DMS53 treated with DMSO at 0.1 percent for 48 hours (cell line): ENCODE results near the gene TBKBP1.
"Not testable (repeated sequence)": the region's sequence is repeated elsewhere in the genome, so short reads cannot be mapped to it uniquely, and the experiment has no call there.

Experiments
- DNase-seq: peaks from one replicate; lab custom pipeline; 2025; ENCODE audit not compliant: unreplicated experiment; lab: John Stamatoyannopoulos, UW

Gene TBKBP1

GRCh38 chr17:47678196-47678595 is 15.8 kb upstream of the TBKBP1 start:
- no peak for DNase-seq

DNA sequence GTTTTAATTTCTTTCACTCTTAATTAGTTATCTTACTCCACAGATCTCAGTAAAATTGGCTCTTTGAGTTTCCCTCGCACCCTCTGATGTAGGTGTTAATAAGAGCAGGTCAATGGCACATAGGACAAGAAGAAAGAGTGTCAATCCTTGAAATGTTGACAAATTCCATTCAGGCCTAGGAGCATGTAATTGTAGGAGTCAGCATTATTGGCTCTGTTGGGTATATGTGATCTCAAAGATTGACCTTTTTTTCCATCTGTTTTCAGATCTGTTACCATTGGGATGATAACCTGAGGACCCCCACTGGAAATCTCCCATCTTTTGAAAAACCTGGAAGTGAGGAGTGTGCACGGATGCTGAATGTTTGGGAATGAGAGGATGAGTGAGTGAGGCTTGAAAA is 11.8 kb upstream of the TBKBP1 start:
- DNase-seq = no peak

DNA sequence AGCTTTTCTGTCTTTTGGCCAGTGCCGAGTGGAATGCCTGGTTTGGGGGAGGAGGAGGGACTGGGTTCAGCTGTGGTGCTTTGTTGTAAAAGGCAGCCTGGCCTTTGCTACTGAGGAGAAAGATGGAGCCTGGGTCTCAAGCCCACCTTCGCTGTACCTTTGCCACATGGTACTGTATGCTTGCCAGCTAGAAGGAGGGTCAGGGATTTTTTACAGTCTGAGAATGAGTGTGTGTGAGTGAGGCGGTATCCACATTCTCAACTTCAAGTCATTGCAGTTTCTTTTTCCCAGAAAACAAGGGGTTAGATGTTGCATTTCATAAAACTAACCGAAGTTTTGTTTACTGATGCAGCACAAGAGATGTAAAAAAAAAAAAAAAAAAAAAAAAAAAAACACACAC is 11.2 kb upstream of the TBKBP1 start:
- not testable (repeated sequence) for DNase-seq

DNA sequence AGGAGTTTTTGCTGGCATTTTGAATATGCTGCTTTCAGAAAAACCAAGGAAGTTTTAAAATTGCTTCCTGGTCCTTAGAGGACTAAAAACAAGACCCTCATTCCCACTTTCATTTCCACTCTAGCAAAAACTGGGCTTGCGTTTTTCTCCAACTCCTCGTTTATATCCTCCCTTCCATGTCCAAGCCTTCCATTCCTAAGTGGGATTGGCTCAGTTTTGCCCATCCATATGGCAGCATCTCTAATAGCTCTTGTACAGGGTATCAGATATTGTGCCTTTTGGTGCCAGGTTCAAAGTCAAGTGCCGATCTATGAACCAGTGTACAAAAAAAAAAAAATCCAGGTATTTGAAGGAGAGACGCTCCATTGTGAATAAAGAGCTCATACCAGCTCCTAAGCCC is 9.9 kb upstream of the TBKBP1 start:
- no peak for DNase-seq

DNA sequence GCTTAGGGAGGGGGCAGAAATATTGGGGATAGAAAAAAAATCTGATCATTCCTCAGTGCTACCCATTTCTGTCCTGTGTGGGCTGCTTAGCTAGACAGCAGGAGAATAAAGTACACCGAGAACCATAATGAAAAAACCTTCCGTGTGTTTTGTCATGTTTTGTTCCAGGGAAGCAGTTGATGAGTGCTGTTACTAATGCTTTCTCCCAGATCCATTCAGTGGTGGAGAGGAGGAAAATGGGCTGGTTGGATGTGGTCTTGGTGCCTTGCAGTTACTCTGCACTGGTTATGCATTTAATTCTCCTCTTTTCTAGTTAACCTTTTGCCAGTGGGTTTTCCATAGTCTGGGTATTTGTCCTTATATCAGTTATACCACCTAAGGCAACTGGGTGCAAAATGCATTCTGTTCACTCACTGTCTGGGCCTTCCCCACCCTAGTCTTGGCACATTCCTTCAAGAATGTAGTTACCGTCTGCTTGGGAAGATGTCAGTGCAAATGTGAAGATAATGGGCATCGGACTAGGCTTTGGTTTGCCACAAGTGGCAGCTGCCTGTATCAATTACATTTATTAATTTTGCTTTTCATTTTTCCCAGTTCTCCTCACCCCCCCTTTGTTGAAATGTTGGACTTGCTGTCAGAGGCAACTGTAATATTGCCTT is 9.3 kb upstream of the TBKBP1 start:
- DNase-seq = no peak

DNA sequence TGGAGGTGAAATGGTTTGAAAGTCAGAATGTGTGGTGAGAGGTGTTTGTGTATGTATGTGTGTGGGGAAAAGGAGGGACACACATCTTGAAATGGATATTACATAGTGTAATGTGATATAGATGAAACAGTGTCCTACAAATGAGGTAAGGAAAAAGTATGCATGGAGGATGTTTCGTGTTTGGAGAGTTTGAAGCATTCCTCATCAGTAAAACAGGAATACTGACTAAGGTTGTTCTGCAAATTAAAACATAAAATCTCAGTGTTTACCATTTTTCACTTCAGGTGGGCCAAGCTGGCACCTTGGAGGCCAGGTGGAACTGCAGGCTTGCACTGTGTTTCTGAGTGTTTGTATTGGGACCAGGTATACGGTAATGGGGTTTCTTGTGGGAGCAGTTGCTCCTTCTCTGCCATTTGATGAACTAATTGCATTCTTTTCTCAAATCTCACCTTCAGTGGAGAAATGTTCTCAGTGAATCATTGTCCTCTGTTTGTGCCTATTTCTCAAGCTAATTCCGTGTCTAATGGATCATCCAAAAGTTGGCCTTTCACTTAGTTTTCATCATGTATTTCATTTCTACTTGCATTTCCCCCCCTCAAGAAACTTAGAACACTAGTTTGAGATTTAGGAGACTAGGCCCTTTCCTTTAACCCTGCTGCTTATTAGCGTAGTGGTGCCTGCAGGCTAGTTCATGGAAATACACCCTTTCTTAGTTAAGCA is 8.2 kb upstream of the TBKBP1 start:
- DNase-seq = no peak

DNA sequence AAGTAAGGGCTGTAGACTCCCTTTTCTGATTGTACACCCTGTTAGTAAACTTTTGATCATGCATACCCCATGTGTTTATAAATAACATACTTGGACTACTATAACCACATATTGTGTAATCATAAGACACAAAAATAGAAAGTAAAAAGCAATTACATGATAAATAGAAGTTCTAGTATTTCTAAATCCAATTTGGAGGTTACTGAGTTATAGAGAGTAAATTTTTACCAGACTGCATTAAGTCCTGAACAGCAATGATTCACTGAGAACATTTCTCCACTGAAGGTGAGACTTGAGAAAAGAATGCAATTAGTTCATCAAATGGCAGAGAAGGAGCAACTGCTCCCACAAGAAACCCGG is 7.7 kb upstream of the TBKBP1 start:
- no peak for DNase-seq

DNA sequence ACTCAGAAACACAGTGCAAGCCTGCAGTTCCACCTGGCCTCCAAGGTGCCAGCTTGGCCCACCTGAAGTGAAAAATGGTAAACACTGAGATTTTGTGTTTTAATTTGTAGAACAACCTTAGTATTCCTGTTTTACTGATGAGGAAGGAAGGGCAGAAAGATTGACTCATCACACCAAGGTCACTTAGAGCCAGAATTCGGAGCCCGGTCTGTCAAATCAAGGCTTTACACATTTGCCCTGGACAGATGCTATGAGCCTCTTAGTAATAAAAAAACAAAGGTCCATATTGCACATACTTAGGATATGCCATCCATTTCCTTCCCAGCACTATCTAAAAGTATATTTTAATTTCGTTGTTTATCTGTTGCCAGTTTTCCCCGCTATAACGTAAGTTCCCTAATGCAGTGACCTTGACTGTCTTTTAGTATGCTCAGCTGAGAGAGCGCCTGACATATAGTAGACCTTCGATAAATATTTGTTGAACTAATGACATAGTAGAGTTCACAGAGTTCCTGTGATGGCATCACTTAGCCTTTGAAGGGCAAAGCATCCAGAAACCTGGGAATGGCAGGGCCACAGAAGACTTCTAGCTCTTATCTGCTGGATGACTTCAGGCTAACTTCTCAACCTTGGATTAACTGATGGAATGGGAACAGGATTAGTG is 7.2 kb upstream of the TBKBP1 start:
- DNase-seq = peak; percentile 21

DNA sequence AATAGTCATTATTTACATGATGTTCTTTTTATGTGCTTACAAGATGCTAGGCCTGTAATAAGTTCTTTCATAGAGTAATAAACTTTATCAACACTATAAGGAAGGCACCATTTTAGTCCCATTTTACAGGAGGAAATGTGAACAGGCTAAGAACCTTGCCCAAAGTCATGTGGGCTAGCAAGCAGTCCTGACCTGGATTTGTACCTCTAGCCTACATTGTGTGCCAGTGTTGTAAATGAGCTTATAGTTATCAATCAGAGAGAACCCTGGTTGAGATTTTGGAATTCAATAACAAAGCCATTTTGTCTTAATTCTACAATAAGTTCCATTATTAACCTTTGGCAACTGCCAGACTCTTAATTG is 6.7 kb upstream of the TBKBP1 start:
- DNase-seq = no peak

GRCh38 chr17:47687748-47688147 is 6.2 kb upstream of the TBKBP1 start:
- no peak for DNase-seq

GRCh38 chr17:47690121-47690520 is 3.8 kb upstream of the TBKBP1 start:
- DNase-seq = no peak

GRCh38 chr17:47692137-47692894 is 1.6 kb upstream of the TBKBP1 start:
- no peak for DNase-seq

- peak; percentile 47 for DNase-seq
Observed at GRCh38 chr17:47692895-47693730, 848 bp upstream of the TBKBP1 start.

GRCh38 chr17:47694581-47695428 is 844 bp downstream of the TBKBP1 start:
- no peak for DNase-seq

DNA sequence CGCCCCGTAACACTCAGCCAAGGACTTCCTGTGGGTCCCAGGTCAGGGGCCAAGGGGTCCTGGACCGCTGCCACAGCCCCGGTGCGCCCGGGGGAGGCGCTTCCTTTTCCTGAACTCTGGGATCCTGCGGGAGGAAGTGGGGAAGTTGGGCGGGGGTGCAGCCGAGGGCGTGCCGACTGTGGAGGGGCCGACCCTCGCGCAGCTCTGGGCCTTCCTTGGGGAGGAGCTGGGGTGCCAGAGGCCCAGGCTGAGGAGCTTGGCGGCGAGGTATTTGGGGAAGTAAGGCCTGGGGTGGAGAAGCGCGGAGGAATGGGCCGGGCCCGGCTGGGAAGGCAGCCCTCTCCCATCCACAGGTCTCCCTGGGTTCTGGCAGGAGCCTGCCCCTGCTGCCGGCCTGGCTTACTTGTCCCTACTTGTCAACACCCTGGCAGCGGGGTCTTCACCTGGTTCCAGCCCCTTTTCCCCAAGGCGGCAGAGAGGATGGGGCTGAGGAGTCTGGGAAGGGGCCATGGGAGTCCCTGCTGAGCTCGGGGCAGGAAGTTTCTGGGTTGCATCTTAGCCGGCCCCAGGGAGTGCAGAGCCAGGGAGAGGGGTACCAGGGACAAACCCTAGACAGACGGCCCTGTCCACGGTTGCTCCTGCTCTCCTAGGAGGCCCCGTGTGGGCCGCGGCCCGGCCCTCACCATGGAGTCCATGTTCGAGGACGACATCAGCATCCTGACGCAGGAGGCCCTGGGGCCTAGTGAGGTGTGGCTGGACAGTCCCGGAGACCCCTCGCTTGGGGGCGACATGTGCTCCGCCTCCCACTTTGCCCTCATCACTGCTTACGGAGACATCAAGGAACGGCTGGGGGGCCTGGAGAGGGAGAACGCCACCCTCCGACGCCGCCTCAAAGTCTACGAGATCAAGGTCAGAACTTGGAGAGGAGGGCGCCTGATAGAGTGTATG is 1.7 kb downstream of the TBKBP1 start:
- DNase-seq = no peak

- no peak for DNase-seq
Observed at GRCh38 chr17:47696717-47697642, 3.0 kb downstream of the TBKBP1 start.

- no peak for DNase-seq
Observed at GRCh38 chr17:47697906-47698711, 4.1 kb downstream of the TBKBP1 start.
